K562 (cell line): ENCODE measurements around the gene RUNDC1. TPM values are rescaled to one million over a fixed set of nuclear protein-coding genes. Genes with fewer than 3 reads are reported as not detected.
A peak's percentile ranks its signal among the peaks of the same experiment; 100 is the strongest.

Source experiments
- C11orf30 ChIP-seq: fragments of 450-650 bp; IDR thresholded peaks from 2 replicates; pipeline ENCODE4 v1.6.1; 2016; ENCODE audit warnings: low read depth, mild to moderate bottlenecking
- CCNT2 ChIP-seq: IDR thresholded peaks from 2 replicates; pipeline ENCODE4 v1.6.1; 2011; ENCODE audit warnings: borderline replicate concordance, low read depth, mild to moderate bottlenecking, moderate library complexity, mixed read lengths, low read length; ENCODE audit not compliant: insufficient read length; ENCODE audit errors: extremely low read depth
- CREM ChIP-seq: IDR thresholded peaks from 2 replicates; pipeline ENCODE4 v1.6.1; 2014; ENCODE audit warnings: antibody characterized with exemption, low read depth
- CSDE1 ChIP-seq, 2 experiments: fragments of 450-650 bp; IDR thresholded peaks; 2 replicates each; pipeline ENCODE4 v1.6.1; 2016; ENCODE audit warnings: mild to moderate bottlenecking in 1 of 2
- CTBP1 ChIP-seq: fragments of 450-650 bp; IDR thresholded peaks from 2 replicates; pipeline ENCODE4 v1.6.1; 2016; ENCODE audit warnings: borderline replicate concordance
- DPF2 ChIP-seq: fragments of 450-650 bp; IDR thresholded peaks from 2 replicates; pipeline ENCODE4 v1.6.1; 2016
- ERF ChIP-seq: fragments of 450-650 bp; formaldehyde crosslinking; IDR thresholded peaks from 2 replicates; pipeline ENCODE4 v1.4.0; 2020; ENCODE audit warnings: mild to moderate bottlenecking, mixed read lengths
- ETV5 ChIP-seq: sonication (generic); formaldehyde crosslinking; IDR thresholded peaks from 2 replicates; pipeline ENCODE4 v1.4.0; 2020; ENCODE audit warnings: low read depth, mild to moderate bottlenecking, missing genetic modification reagents
- FOSL1 ChIP-seq: fragments of 200-800 bp; sonication (Bioruptor generic); conservative IDR thresholded peaks from 2 replicates; pipeline ENCODE4 v1.6.1; 2016; ENCODE audit warnings: missing genetic modification characterization, missing compliant biosample characterization
- FOXM1 ChIP-seq, 2 experiments: fragments of 450-650 bp in 1 of 2; sonication (generic) in 1 of 2; formaldehyde crosslinking in 1 of 2; IDR thresholded peaks; 2 replicates each; pipeline versions ENCODE4 v1.6.1 to v1.9.0; 2017 to 2022; ENCODE audit warnings: low read depth in 2 of 2, mild to moderate bottlenecking in 2 of 2, missing genetic modification reagents in 1 of 2, moderate library complexity in 1 of 2
- GMEB1 ChIP-seq: fragments of 250-450 bp; sonication (Bioruptor Pico); IDR thresholded peaks from 2 replicates; pipeline ENCODE4 v1.4.0; 2020; ENCODE audit warnings: mild to moderate bottlenecking
- GTF2B ChIP-seq: IDR thresholded peaks from 2 replicates; pipeline ENCODE4 v1.6.1; 2011; ENCODE audit not compliant: insufficient read length; ENCODE audit errors: extremely low read depth
- JUND ChIP-seq, 2 experiments: IDR thresholded peaks; 2 replicates in 1 of 2; 3 replicates in 1 of 2; pipeline ENCODE4 v1.6.1; 2011; ENCODE audit warnings: borderline replicate concordance in 2 of 2, low read depth in 2 of 2, low read length in 2 of 2, improper control_type of control experiment in 1 of 2, missing biosample characterization in 1 of 2, missing genetic modification characterization in 1 of 2, missing genetic modification reagents in 1 of 2
- MCM3 ChIP-seq: fragments of 450-650 bp; IDR thresholded peaks from 2 replicates; pipeline ENCODE4 v1.6.1; 2016
- MTF1 ChIP-seq: fragments of 250-450 bp; sonication (Bioruptor Pico); IDR thresholded peaks from 2 replicates; pipeline ENCODE4 v1.9.0; 2021; ENCODE audit warnings: moderate library complexity, mild to moderate bottlenecking, inconsistent platforms, borderline replicate concordance
- PTRF ChIP-seq: fragments of 450-650 bp; IDR thresholded peaks from 2 replicates; pipeline ENCODE4 v1.6.1; 2016; ENCODE audit warnings: mild to moderate bottlenecking, missing genetic modification characterization, missing compliant biosample characterization
- SLC30A9 ChIP-seq: fragments of 250-450 bp; sonication (Bioruptor Pico); IDR thresholded peaks from 2 replicates; pipeline ENCODE4 v1.8.0; 2022; ENCODE audit warnings: mild to moderate bottlenecking, moderate library complexity
- SMARCA4 ChIP-seq: fragments of 450-650 bp; IDR thresholded peaks from 2 replicates; pipeline ENCODE4 v1.6.1; 2016
- SPI1 ChIP-seq: IDR thresholded peaks from 2 replicates; pipeline ENCODE4 v1.6.1; 2011; ENCODE audit warnings: low read depth, low read length, control low read depth, borderline replicate concordance
- TCF15 ChIP-seq: fragments of 250-450 bp; sonication (Bioruptor Pico); IDR thresholded peaks from 2 replicates; pipeline ENCODE4 v1.8.0; 2022; ENCODE audit warnings: moderate library complexity, mild to moderate bottlenecking, inconsistent platforms
- ZNF143 ChIP-seq: sonication (generic); formaldehyde crosslinking; IDR thresholded peaks from 2 replicates; pipeline ENCODE4 v1.9.0; 2022; ENCODE audit warnings: mild to moderate bottlenecking, missing genetic modification reagents
- ZNF41 ChIP-seq: fragments of 250-450 bp; sonication (Bioruptor Pico); conservative IDR thresholded peaks from 2 replicates; pipeline ENCODE4 v1.4.0; 2020; ENCODE audit warnings: mild to moderate bottlenecking
- ZNF551 ChIP-seq: fragments of 250-450 bp; sonication (Bioruptor Pico); IDR thresholded peaks from 2 replicates; pipeline ENCODE4 v1.5.0; 2021; ENCODE audit warnings: mild to moderate bottlenecking, moderate library complexity
- ZNF57 ChIP-seq: fragments of 450-650 bp; formaldehyde crosslinking; IDR thresholded peaks from 2 replicates; pipeline ENCODE4 v1.4.0; 2020; ENCODE audit warnings: mild to moderate bottlenecking, moderate library complexity
- ZNF586 ChIP-seq: fragments of 450-650 bp; formaldehyde crosslinking; conservative IDR thresholded peaks from 2 replicates; pipeline ENCODE4 v1.4.0; 2020; ENCODE audit warnings: mild to moderate bottlenecking, moderate library complexity
- ZNF75A ChIP-seq: fragments of 450-650 bp; formaldehyde crosslinking; IDR thresholded peaks from 2 replicates; pipeline ENCODE4 v1.4.0; 2020; ENCODE audit warnings: mild to moderate bottlenecking
- polyA plus RNA-seq, 8 experiments: library from polyadenylated mRNA; depleted of rRNA in 4 of 8; stranded (reverse) in 5 of 8; unstranded in 3 of 8; fragments of >200 nt; fragmentation: Nextera tagmentation in 2 of 8; fragmentation: Illumina TruSeq in 1 of 8; extraction: Ambion mirVana in 2 of 8; extraction: Trizol in 1 of 8; gene quantifications; 2 replicates each; pipeline versions ENCODE4 v1.2.1 to v1.2.3, GENCODE V29; 2011 to 2014; ENCODE audit warnings: inconsistent platforms in 1 of 8, missing spikeins in 1 of 8
- total RNA-seq, 7 experiments: library from RNA; depleted of rRNA in 6 of 7; stranded (reverse); fragments of >200 nt in 6 of 7; fragmentation: Illumina TruSeq in 2 of 7; extraction: Trizol in 2 of 7; gene quantifications; 2 replicates each; pipeline versions ENCODE4 v1.2.1 to v1.2.3, GENCODE V29; 2011 to 2021; ENCODE audit warnings: low replicate concordance in 1 of 7

The RUNDC1 gene
- total and polyA plus RNA-seq, 9 of the 15 experiments (the other 6 are each of a cell fraction or from before 2014, with no cell fraction given) = 3.4 to 12.6 (median 9.4) TPM

- TF ChIP-seq ERF (CRISPR knock-in tag) (no peak), FOSL1 (tag) (peak; percentile 45), JUND (IDR thresholded peaks at IDR 0.05; ENCODE audit: borderline replicate concordance, low read depth, low read length) (peak; percentile 17; the same call in 1 of the 2 replicates), JUND (tag; IDR thresholded peaks at IDR 0.05; ENCODE audit: borderline replicate concordance, low read depth, low read length) (peak; percentile 36; the same call in 1 of the 3 replicates), CREM (peak; percentile 34; the same call in 1 of the 2 replicates), MCM3 (no peak), ETV5 (no peak), ZNF551 (CRISPR knock-in tag) (no peak), ZNF586 (CRISPR knock-in tag) (no peak), ZNF143 (CRISPR knock-in tag) (no peak), ZNF75A (CRISPR knock-in tag) (no peak), CSDE1 (IDR thresholded peaks at IDR 0.05) (no peak), ZNF57 (CRISPR knock-in tag) (no peak), CTBP1 (peak; percentile 67; the same call in 1 of the 2 replicates), PTRF (tag) (no peak), C11orf30 (no peak), FOXM1 (IDR thresholded peaks at IDR 0.05; ENCODE audit: low read depth) (no peak), FOXM1 (CRISPR knock-in tag; IDR thresholded peaks at IDR 0.05; ENCODE audit: low read depth) (no peak), TCF15 (CRISPR knock-in tag) (no peak), GMEB1 (CRISPR knock-in tag) (no peak), DPF2 (peak; percentile 23; the same call in 1 of the 2 replicates), GTF2B (no peak), MTF1 (CRISPR knock-in tag) (no peak), SLC30A9 (CRISPR knock-in tag) (no peak), SPI1 (peak; percentile 26; the same call in 1 of the 2 replicates), SMARCA4 (peak; percentile 13; the same call in 1 of the 2 replicates), CCNT2 (no peak), ZNF41 (CRISPR knock-in tag) (no peak)
Observed at GRCh38 chr17:43010667-43011308, 30.4 kb downstream of the RUNDC1 start (continued).
